GM12801 (cell line): ENCODE results near the gene INHBB.

Experiments used
- CTCF ChIP-seq: IDR thresholded peaks from one replicate; pipeline ENCODE4 v1.5.1; 2011; ENCODE audit warnings: control low read depth; ENCODE audit not compliant: insufficient read length; ENCODE audit errors: extremely low read depth

INHBB gene

GRCh38 chr2:120348134-120348736 lies 2.3 kb downstream of the INHBB start:
- no peak for TF ChIP-seq CTCF

- TF ChIP-seq CTCF = no peak
Observed at GRCh38 chr2:120348737-120349439, 3.0 kb downstream of the INHBB start.

GRCh38 chr2:120349440-120349921 lies 3.5 kb downstream of the INHBB start:
- no peak for TF ChIP-seq CTCF

- no peak for TF ChIP-seq CTCF
Observed at GRCh38 chr2:120350080-120350479, 4.1 kb downstream of the INHBB start.

GRCh38 chr2:120350801-120351320 lies 4.9 kb downstream of the INHBB start:
- TF ChIP-seq CTCF = no peak

- TF ChIP-seq CTCF = no peak
Observed at GRCh38 chr2:120352696-120353590, 7.0 kb downstream of the INHBB start.

- TF ChIP-seq CTCF = no peak
Observed at GRCh38 chr2:120353591-120353898, 7.6 kb downstream of the INHBB start.
